D721Med (cell line): ENCODE results near the gene ANTXRL.
"Not testable (repeated sequence)": the region's sequence is repeated elsewhere in the genome, so short reads cannot be mapped to it uniquely, and the experiment has no call there.

ENCODE experiments used
- DNase-seq: peaks from one replicate; pipeline ENCODE4 v3.0.0; 2011; ENCODE audit warnings: low spot score; ENCODE audit not compliant: insufficient read length
- FAIRE-seq: peaks from 2 replicates; lab custom pipeline; 2011; peaks lifted over from hg19 to GRCh38; lab: Jason Lieb, UNC
- CTCF ChIP-seq: IDR thresholded peaks from 2 replicates; pipeline ENCODE4 v1.5.1; 2012; ENCODE audit warnings: mild to moderate bottlenecking, control low read depth; ENCODE audit not compliant: insufficient read depth; ENCODE audit errors: missing control alignments

The ANTXRL gene

GRCh38 chr10:46251857-46252847, 34.6 kb upstream of the ANTXRL start:
- FAIRE-seq (no peak), DNase-seq (no peak)
- no peak for TF ChIP-seq CTCF

GRCh38 chr10:46253076-46254006, 33.5 kb upstream of the ANTXRL start:
- DNase-seq, result no peak
- no peak for FAIRE-seq
- TF ChIP-seq CTCF, result no peak

GRCh38 chr10:46254007-46254383, 32.8 kb upstream of the ANTXRL start:
- no peak for DNase-seq
- no peak for FAIRE-seq
- no peak for TF ChIP-seq CTCF

- FAIRE-seq, result no peak
Measured at GRCh38 chr10:46254467-46254866, 32.3 kb upstream of the ANTXRL start.

GRCh38 chr10:46255210-46255609, 31.6 kb upstream of the ANTXRL start:
- DNase-seq, FAIRE-seq: not testable (repeated sequence)

More at GRCh38 chr10:46254467-46254866, 32.3 kb upstream of the ANTXRL start:
- DNase-seq, result no peak
- no peak for TF ChIP-seq CTCF

- FAIRE-seq, result no peak
- TF ChIP-seq CTCF, result peak; percentile 29
- DNase-seq, result no peak
Measured at GRCh38 chr10:46255801-46256747, 30.7 kb upstream of the ANTXRL start.
